OCI-LY1 (cell line): ENCODE measurements around the gene GLT1D1.

Experiments used
- H2AFZ ChIP-seq: fragments of 200-600 bp; sonication (generic), shearing (Covaris generic); 2 replicates; pipeline ENCODE4 v1.6.0; 2014; ENCODE audit warnings: antibody characterized with exemption, mild to moderate bottlenecking, low read length
- H3F3A ChIP-seq: fragments of 200-600 bp; sonication (generic), shearing (Covaris generic); 2 replicates; pipeline ENCODE4 v1.6.0; 2014; ENCODE audit warnings: mild to moderate bottlenecking, antibody characterized with exemption, low read length, moderate library complexity; ENCODE audit not compliant: insufficient read depth
- H3K27ac ChIP-seq: fragments of 200-600 bp; sonication (generic); 2 replicates; pipeline ENCODE4 v1.5.1; 2014; ENCODE audit warnings: low read length, mixed run types, mild to moderate bottlenecking, low read depth; ENCODE audit not compliant: poor library complexity, severe bottlenecking
- H3K27me3 ChIP-seq: fragments of 200-600 bp; sonication (generic); 2 replicates; pipeline ENCODE4 v1.6.0; 2014; ENCODE audit warnings: antibody characterized with exemption, mild to moderate bottlenecking, low read length, moderate library complexity; ENCODE audit not compliant: insufficient read depth
- H3K36me3 ChIP-seq: fragments of 200-600 bp; sonication (generic); 2 replicates; pipeline ENCODE4 v1.6.1; 2014; ENCODE audit warnings: mild to moderate bottlenecking, antibody characterized with exemption, low read length, moderate library complexity, mixed read lengths; ENCODE audit not compliant: insufficient read depth
- H3K4me1 ChIP-seq: fragments of 200-600 bp; sonication (generic); 2 replicates; pipeline ENCODE4 v1.5.1; 2014; ENCODE audit warnings: mild to moderate bottlenecking, low read length, moderate library complexity; ENCODE audit not compliant: insufficient read depth, severe bottlenecking
- H3K4me2 ChIP-seq: fragments of 200-600 bp; sonication (generic), shearing (Covaris generic); 2 replicates; pipeline ENCODE4 v1.6.1; 2014; ENCODE audit warnings: low read length
- H3K4me3 ChIP-seq: fragments of 200-600 bp; sonication (generic); 2 replicates; pipeline ENCODE4 v1.5.1; 2014; ENCODE audit warnings: low read length, low read depth, mild to moderate bottlenecking, mixed read lengths; ENCODE audit not compliant: poor library complexity, severe bottlenecking
- H3K79me2 ChIP-seq: fragments of 200-600 bp; shearing (Covaris generic); 2 replicates; pipeline ENCODE4 v1.6.1; 2016; ENCODE audit warnings: mixed run types, low read length, mixed read lengths; ENCODE audit not compliant: insufficient read depth
- H3K9ac ChIP-seq: fragments of 200-600 bp; sonication (generic), shearing (Covaris generic); 2 replicates; pipeline ENCODE4 v1.6.1; 2014; ENCODE audit warnings: mild to moderate bottlenecking, low read length, mixed read lengths
- H3K9me2 ChIP-seq: fragments of 200-600 bp; sonication (generic), shearing (Covaris generic); 2 replicates; pipeline ENCODE4 v1.6.1; 2014; ENCODE audit warnings: low read depth, mild to moderate bottlenecking, low read length, mixed read lengths
- H3K9me3 ChIP-seq: fragments of 200-600 bp; shearing (Covaris generic); 2 replicates; pipeline ENCODE4 v1.6.1; 2014; ENCODE audit warnings: low read length, mixed read lengths
- H4K20me1 ChIP-seq: fragments of 200-600 bp; sonication (generic), shearing (Covaris generic); 2 replicates; pipeline ENCODE4 v1.6.0; 2016; ENCODE audit warnings: mild to moderate bottlenecking, low read length; ENCODE audit not compliant: insufficient read depth
- EZH2 ChIP-seq: fragments of 200-600 bp; sonication (generic), shearing (Covaris generic); IDR thresholded peaks from 2 replicates; pipeline ENCODE4 v1.8.0; 2017; ENCODE audit warnings: borderline replicate concordance, mixed run types, mild to moderate bottlenecking, antibody characterized with exemption, low read length, moderate library complexity, mixed read lengths
- TF ChIP-seq, protein P1 (sequence below): fragments of 200-600 bp; sonication (generic), shearing (Covaris generic); IDR thresholded peaks from 2 replicates; pipeline ENCODE4 v1.5.1; 2017; ENCODE audit warnings: mild to moderate bottlenecking, antibody characterized with exemption, low read length, moderate library complexity, mixed read lengths

The GLT1D1 gene

DNA sequence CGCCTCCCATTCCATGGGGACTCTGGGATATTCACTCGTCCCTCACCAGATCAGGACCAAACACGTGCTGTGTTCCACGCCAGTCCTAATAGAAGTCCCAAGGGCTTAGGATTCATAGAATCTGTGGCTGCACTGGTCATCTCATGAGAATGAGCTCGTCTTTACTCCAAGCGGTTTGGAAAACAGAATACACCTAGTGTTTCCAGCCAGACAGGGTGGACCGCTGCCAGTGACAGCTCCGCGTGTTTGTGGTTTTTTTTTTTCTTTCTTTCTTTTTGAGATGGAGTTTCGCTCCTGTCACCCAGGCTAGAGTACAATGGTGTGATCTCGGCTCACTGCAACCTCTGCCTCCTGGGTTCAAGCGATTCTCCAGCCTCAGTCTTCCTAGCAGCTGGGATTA lies 75.1 kb downstream of the GLT1D1 start:
- Histone ChIP-seq H3K4me2 (no peak overlapping the region), H3K36me3 (no peaks in the 10 kb centered on the region), H3K4me3 (no peak overlapping the region), H4K20me1 (no peaks in the 10 kb centered on the region), H3K9ac (no peak overlapping the region), H3K79me2 (no peaks in the 10 kb centered on the region), H3K9me3 (no peaks in the 10 kb centered on the region), H3K9me2 (no peaks in the 10 kb centered on the region), H3K27ac (no peak overlapping the region), H3F3A (no peaks in the 10 kb centered on the region), H3K27me3 (no peaks in the 10 kb centered on the region), H2AFZ (no peak overlapping the region), H3K4me1 (no peaks in the 10 kb centered on the region)
- no peak for TF ChIP-seq EZH2
- TF ChIP-seq, protein P1, sequence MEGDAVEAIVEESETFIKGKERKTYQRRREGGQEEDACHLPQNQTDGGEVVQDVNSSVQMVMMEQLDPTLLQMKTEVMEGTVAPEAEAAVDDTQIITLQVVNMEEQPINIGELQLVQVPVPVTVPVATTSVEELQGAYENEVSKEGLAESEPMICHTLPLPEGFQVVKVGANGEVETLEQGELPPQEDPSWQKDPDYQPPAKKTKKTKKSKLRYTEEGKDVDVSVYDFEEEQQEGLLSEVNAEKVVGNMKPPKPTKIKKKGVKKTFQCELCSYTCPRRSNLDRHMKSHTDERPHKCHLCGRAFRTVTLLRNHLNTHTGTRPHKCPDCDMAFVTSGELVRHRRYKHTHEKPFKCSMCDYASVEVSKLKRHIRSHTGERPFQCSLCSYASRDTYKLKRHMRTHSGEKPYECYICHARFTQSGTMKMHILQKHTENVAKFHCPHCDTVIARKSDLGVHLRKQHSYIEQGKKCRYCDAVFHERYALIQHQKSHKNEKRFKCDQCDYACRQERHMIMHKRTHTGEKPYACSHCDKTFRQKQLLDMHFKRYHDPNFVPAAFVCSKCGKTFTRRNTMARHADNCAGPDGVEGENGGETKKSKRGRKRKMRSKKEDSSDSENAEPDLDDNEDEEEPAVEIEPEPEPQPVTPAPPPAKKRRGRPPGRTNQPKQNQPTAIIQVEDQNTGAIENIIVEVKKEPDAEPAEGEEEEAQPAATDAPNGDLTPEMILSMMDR = no peak

DNA sequence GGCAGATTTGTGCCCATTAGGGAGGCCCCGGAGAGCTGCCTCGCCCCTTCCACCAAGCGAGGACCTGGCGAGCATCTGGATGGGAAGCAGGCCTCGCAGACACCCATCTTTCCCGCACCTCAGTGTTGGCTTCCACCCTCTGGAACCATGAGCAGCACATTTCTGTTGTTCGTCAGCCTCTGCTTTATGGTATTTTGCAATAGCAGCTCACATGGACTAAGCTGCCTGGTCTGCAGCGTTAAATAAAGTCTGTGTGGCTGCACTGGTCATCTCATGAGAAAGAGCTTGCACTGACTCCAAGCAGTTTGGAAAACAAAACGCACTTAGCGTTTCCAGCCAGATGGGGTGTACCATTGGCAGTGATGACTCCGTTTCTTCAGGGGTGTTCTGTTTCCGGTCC lies 75.8 kb downstream of the GLT1D1 start:
- H4K20me1 ChIP-seq = no peaks in the 10 kb centered on the region
- no peaks in the 10 kb centered on the region for H3K4me1 ChIP-seq
- H3K4me2 ChIP-seq = no peak overlapping the region
- no peaks in the 10 kb centered on the region for H3K9me2 ChIP-seq
- H3K9ac ChIP-seq = no peak overlapping the region
- no peaks in the 10 kb centered on the region for H3K36me3 ChIP-seq
- no peak overlapping the region for H2AFZ ChIP-seq
- no peaks in the 10 kb centered on the region for H3K9me3 ChIP-seq
- H3K27ac ChIP-seq = no peak overlapping the region
- no peaks in the 10 kb centered on the region for H3K79me2 ChIP-seq
- H3F3A ChIP-seq = no peaks in the 10 kb centered on the region
- H3K4me3 ChIP-seq = no peak overlapping the region
- no peak for TF ChIP-seq EZH2
- TF ChIP-seq, protein P1 = no peak
- H3K27me3 ChIP-seq = no peaks in the 10 kb centered on the region

DNA sequence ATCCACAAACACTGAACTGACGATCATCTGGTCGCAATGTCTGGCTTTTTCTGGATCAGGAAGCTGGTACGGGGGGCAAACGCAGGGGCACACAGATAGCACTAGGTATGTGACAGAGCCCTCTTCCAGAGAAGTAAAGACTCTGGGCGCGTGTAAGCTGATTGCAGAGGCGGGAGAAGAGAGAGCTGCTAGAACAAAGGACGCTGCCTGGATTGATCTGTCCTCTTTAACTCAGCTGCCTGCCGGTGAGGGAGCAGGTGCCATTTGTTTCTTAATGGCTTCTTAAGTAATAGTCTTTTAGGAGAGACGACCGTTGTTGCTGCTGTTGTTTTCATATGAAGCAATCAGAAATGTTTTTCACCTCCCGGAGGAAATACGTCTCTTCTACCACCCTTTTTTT lies 77.3 kb downstream of the GLT1D1 start:
- Histone ChIP-seq H3K4me1 (no peaks in the 10 kb centered on the region), H3K9ac (no peak overlapping the region), H3K27me3 (no peaks in the 10 kb centered on the region), H3K4me3 (no peak overlapping the region), H4K20me1 (no peaks in the 10 kb centered on the region), H3K36me3 (no peaks in the 10 kb centered on the region), H3F3A (no peaks in the 10 kb centered on the region), H2AFZ (no peak overlapping the region), H3K27ac (no peak overlapping the region), H3K4me2 (no peak overlapping the region), H3K9me2 (no peaks in the 10 kb centered on the region), H3K9me3 (no peaks in the 10 kb centered on the region), H3K79me2 (no peaks in the 10 kb centered on the region)
- TF ChIP-seq, protein P1 = no peak
- TF ChIP-seq EZH2 = no peak
